ENCODE data around the gene THRB.

- TF ChIP-seq TAF1 (IDR thresholded peaks at IDR 0.05; ENCODE audit: low read depth, low read length) (no peak), POLR2A (IDR thresholded peaks at IDR 0.05; ENCODE audit: low read depth, low read length) (no peak), POLR2AphosphoS5 (IDR thresholded peaks at IDR 0.05; ENCODE audit: low read depth, low read length) (no peak)
Measured at GRCh38 chr3:24426896-24427295, 67.8 kb downstream of the THRB start.
